Activated gamma-delta T cell treated with Interleukin-2 at 50 U/mL for 16 hours (primary cell): ENCODE data around the gene OR52N2.

Source experiments
- DNase-seq: peaks from one replicate; pipeline ENCODE4 v3.0.0-alpha.2; 2020

The OR52N2 gene

DNA sequence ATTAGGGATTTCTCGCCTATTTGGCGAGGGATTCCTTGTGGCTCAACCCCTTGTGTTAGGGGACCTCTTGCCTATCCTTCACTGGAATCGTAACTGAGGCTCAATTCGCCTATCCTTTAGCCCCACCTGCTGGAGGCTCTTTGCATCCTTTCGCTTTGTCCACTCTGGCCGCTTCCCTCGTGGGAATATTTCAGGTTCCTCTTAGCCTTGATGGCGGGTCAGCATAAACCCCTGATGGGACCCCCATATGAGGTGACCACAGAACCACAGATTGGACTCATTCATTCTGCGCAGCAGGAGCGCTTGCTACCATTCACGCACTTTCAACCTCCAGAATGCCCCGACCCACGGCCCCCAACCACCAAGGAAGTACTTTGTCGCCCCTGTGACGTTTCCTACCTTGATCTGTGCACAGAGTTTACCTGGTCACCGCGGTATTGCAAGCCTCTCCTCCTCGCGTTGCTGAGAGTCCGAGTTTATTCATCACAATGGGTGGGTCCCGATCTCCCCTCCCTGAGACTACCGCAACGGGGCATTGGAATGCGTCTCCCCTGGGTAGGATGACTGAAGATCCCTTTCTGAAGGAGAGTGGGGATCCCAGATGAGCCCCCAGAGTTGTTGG is at the start of gene OR52N2:
Gene OR52N2, plus strand, starts transcription at position 425 of the 622 bp plus-strand sequence. CDS start 11,412 bp downstream, outside the sequence.
- DNase-seq = peak; percentile 66

DNA sequence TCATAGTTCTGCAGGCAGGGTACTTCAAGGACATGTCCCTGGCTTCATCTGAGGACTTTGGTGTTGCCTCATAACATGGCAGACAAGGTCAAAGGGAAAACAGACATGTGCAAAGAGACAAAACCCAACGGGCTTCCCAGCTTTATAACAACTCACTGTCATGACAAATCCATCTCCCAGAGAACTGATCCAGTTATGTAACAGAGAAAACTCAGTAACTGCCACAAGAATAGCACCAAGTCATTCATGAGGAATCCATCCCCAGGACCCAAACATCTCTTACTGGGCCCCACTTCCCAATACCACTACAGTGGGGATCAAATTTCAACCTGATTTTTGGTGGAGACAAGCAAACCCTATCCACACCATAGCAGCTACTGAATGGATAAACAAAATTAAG is 41.7 kb upstream of the OR52N2 start:
- DNase-seq = no peak

DNA sequence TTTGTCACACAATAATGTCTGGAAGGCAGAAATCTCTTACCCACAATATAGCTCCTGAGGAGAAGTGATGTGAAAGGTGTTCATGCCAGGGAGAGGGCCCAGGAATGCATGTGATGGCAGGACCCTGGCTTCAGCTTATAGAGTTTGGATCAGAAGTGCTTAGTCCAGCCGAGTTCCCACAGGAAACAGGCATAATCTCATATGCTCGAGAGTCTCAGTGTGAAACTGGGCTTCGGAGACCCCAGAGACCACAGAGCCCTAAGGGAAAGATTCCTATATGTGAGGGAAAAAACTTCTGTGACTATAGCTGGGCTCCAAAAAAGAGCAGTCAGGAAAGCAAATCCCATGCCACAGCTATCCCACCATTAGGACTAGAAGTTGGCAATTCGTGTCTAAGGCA is 25.5 kb upstream of the OR52N2 start, which contains the start of gene OR52N5:
Gene OR52N5, minus strand, starts transcription at position 101 of the 400 bp plus-strand sequence. CDS start 4,721 bp downstream, outside the sequence.
- no peak for DNase-seq

- DNase-seq = no peak
These were observed 17.6 kb upstream of the OR52N2 start, which contains the start of gene OR52N1 for GRCh38 chr11:5791165-5791564. TSS of gene OR52N1 (minus strand) at chr11:5791265. CDS start at chr11:5788816, 2,449 bp downstream.

DNA sequence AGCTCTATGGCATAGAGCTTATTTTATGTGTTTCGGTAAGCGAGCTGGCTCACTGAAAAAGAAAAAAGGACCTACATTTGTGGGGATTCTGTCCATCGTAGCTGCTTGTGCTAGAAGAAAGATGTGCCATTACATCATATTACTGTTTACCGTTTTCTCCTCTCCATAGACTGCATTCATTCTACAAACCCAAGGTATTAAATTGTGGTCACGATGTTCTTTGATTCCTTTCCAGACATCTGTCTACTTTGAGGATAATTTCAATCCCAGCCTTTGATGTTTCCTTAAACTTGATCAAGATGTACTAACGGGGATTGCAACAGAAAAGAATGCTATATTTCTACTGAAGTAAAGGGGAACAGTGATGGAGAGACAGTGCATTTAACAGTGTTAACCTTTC is 12.2 kb upstream of the OR52N2 start:
- DNase-seq = no peak

DNA sequence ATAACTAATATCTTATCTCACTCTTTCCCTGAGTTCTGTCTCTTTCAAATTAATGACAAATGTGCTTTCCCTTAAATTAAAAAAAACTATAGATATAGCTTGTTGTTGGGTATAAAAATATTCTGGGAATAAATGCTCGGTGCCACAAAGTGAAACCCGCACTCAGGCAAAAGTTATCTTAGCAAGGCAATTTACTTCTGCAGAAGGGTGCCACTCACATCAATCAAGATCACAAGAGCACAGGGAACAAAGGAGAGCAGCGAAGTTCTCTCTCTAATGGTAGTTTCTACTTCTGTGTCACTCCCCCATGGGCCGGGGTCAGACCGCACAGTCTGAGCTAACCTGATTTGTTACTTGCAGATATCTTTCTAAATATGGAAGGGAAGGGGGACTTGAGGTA is 4.7 kb upstream of the OR52N2 start:
- no peak for DNase-seq

DNA sequence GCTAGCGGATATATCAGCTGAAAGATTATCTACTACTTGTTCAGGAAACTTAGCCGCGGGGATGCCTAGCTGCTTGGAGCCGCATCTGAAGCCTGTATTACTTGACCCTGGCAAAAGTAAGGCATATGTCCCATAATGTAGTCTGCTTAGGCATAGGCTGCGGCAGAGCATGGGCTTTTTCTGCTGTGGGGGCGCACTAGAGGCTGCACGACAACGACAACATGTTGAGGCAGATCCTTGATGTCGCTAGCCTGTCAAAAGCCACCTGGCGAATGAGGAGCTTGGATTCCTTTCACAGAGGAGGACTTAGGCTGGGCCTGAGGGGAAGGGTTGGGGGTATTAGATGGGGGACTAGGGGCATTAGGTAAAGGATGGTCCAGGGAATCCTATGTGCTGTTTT is 1.1 kb upstream of the OR52N2 start:
- no peak for DNase-seq

DNA sequence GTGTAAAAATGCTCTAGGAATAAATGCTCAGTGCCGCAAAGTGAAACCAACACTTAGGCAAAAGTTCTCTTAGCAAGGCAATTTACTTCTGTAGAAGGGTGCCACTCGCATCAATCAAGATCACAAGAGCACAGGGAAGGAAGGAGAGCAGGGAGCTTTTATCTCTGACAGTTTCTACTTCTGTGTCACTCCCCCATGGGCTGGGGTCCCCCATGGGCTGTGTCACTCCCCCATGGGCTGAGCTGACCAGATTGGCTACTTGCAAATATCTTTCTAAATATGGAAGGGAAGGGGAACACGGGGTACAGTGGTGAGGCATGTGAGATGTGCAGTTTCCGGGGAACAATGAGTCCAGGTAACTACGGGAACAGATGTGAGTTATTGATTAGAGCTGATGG is 397 bp downstream of the OR52N2 start:
- DNase-seq = no peak

- DNase-seq = no peak
These were observed 1.4 kb downstream of the OR52N2 start for GRCh38 chr11:5809905-5810795.

DNA sequence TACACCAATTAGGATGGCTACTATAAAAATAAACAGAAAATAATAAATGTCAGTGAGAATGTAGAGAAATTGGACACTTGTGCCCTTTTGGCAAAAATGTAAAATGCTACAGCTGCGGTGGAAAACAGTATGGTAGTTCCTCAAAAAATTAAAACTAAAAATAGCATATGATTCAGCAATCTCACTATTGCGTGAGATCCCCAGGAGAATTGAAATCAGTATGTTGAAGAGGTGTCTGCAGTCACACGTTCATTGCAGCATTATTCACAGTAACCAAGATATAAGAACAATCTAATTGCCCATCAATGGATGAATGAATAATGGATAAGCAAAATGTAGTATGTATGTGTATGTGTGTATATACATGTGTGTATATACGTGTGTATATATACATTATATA is 6.8 kb downstream of the OR52N2 start:
- DNase-seq = no peak

DNA sequence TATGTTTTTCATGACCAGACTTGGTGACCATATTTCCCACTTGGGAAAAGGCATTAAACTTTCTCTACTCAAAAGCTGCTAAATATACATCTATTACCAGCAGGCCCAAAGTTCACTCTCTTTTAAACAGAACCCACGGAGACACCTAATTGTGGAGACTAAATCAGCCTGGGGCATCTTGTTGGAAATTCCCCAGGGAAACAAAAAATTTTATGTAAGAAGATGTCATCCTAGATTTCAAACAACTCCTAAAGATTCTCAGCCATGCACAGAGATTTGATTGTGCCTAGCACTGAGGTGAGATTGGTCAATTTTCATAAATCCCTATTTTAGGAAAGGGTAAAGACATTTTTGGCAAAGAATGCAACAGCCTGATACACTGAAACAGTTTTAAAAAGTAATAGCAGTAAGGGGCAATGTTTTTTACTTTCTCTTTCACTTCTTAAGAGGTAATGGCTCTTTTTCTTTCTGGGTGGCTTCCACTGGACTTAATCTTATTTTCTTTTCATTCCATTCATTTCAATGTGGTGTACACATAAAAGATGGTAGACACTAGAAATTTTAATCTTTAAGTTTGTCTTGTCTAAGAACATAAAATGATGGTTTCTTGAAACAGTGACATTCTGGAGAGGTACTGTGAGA is 9.6 kb downstream of the OR52N2 start:
- no peak for DNase-seq

DNA sequence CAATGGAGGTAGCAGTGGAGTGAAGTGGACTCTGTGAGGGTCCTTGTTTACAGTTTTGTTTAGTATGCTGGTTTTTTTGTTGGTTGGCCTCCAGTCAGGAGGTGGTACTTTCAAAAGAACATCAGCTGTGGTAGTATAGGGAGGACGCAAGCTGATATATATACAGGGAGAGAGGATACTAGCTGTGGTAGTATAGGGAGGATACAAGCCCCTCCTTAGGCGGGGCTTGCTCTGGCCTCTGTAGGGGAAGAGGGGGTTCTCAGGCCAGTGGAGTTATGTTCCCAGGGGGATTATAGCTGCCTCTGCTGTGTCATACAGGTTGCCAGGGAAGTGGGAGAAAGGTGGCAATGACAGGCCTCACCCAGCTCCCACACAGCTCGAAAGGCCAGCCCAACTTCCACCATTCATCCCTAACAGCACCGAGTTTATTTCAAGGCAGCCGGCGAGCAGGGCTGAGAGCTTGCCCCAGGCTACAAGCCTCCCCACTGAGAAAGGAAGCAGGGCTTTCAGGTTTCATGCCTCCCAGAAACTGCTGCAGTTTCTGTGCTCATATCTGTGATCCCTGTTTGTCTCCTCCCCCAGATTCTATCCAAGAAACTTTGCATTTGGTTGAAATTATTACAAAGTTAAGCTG is 22.6 kb downstream of the OR52N2 start:
- DNase-seq = no peak

DNA sequence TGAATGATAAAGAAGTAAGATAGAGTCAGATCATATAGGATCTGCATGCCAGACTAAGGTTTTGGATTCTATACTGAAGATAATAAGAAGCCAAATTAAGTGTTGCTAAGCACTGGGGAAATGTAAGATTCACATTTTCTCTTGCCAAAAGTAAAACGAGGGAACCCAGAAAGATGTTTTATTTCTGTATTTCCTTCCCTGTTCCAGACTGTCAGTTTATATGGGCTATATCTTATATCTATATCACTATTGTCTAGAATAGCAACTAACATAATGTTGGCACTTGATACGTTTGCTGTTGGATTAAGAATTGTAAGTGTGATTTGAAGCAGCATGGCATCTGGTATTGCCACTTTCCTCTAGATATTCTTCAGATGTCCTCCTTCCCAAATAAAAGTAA is 24.7 kb downstream of the OR52N2 start:
- no peak for DNase-seq

DNA sequence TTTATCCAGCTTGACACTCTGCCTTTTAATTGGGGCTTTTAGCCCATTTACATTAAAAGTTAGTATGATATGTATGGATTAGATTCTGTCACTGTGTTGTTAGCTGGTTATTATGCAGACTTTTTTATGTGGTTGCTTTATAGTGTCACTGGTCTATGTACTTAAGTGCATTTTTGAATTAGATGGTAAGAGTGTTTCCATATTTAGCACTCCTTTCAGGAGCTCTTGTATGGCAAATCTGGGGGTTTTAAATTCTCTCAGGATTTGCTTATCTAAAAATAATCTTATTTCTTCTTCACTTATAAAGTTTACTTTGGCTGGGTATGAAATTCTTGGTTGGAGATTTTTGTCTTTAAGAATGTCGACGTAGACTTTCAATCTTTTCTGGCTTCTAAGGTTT is 29.0 kb downstream of the OR52N2 start:
- DNase-seq = no peak

- DNase-seq = no peak
These were observed 33.1 kb downstream of the OR52N2 start, which contains the start of gene OR52E6 for GRCh38 chr11:5841797-5842196. TSS of gene OR52E6 (minus strand) at chr11:5841897. CDS start at chr11:5841897, 0 bp downstream.

- DNase-seq = no peak
These were observed 38.0 kb downstream of the OR52N2 start for GRCh38 chr11:5846701-5847100.

DNA sequence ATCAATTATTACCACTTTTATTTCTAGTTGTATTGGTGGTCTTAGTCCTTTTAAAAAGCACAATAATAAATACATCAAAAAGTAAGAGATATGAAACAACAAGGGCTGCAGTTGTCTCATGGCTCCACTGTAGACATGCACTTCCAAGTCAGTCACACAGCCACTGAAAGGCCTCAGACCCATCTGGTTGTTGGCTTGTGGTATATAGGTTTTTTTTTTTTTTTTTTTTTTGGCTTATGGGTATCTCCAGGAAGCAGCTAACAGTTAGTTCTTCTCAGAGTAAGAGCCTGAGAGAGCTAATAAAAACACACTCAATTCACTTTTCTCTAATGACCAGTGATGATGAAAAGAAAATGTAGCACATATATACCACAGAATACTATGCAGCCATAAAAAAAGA is 39.0 kb downstream of the OR52N2 start:
- DNase-seq = no peak

- DNase-seq = no peak
These were observed 42.3 kb downstream of the OR52N2 start for GRCh38 chr11:5851002-5851401.

DNA sequence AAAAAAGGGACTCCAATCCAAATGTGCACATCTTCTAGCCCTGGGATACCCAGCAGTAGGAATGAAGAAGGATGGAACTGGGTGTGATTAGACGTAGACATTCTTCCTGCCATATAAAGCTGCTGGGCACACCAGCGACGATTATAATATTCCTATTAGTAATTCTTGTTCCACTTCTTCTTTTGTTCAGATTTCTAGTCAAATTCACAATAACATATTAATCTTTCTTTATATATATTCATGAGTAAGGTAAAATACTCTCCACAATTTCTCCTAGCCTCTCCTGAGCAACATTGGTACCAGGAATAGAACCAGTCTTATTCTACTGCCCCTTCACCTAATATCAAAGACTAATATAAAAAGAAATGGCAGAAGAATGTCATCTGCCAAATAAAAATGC is 48.9 kb downstream of the OR52N2 start, which contains the start of gene OR52E8:
Gene OR52E8, minus strand, starts transcription at position 101 of the 400 bp plus-strand sequence. Its CDS starts 0 bp downstream, at position 101.
- DNase-seq = no peak

- DNase-seq = no peak
These were observed 57.1 kb downstream of the OR52N2 start for GRCh38 chr11:5865826-5866225.
